Erythroblast (primary cell): ENCODE results near the gene ST6GALNAC4.

Experiments
- GATA1 ChIP-seq: IDR thresholded peaks from 2 replicates; pipeline ENCODE4 v1.6.1; 2011; ENCODE audit warnings: low read depth, mild to moderate bottlenecking, control low read depth, low read length, moderate library complexity
- POLR2A ChIP-seq: IDR thresholded peaks from 2 replicates; pipeline ENCODE4 v1.6.1; 2011; ENCODE audit warnings: mild to moderate bottlenecking, low read length

- no peak for TF ChIP-seq POLR2A
- no peak for TF ChIP-seq GATA1
Measured at GRCh38 chr9:127954831-127955293, 38.0 kb upstream of the ST6GALNAC4 start.
